K562 (cell line): ENCODE measurements around the gene MICAL2. TPM values are rescaled to one million over a fixed set of nuclear protein-coding genes. Genes with fewer than 3 reads are reported as not detected.

Source experiments
- ARID2 ChIP-seq: fragments of 450-650 bp; IDR thresholded peaks from 2 replicates; pipeline ENCODE4 v1.6.1; 2017; ENCODE audit warnings: antibody characterized with exemption, mild to moderate bottlenecking
- ASH1L ChIP-seq: fragments of 450-650 bp; IDR thresholded peaks from 2 replicates; pipeline ENCODE4 v1.6.1; 2018; ENCODE audit warnings: borderline replicate concordance, mild to moderate bottlenecking, low read depth; ENCODE audit not compliant: partially characterized antibody
- BMI1 ChIP-seq: fragments of 150-350 bp; IDR thresholded peaks from 2 replicates; pipeline ENCODE4 v1.6.1; 2014; ENCODE audit warnings: low read length
- BRF1 ChIP-seq: IDR thresholded peaks from 3 replicates; pipeline ENCODE4 v1.6.1; 2011; ENCODE audit warnings: borderline replicate concordance, mild to moderate bottlenecking; ENCODE audit not compliant: insufficient read length; ENCODE audit errors: extremely low read depth
- CBFA2T3 ChIP-seq: fragments of 450-650 bp; IDR thresholded peaks from 2 replicates; pipeline ENCODE4 v1.6.1; 2017
- CREB1 ChIP-seq, 2 experiments: sonication (generic) in 1 of 2; formaldehyde crosslinking in 1 of 2; IDR thresholded peaks; 2 replicates each; pipeline versions ENCODE4 v1.6.1 to v1.8.0; 2012 to 2022; ENCODE audit warnings: inconsistent platforms in 1 of 2, mild to moderate bottlenecking in 1 of 2, missing genetic modification reagents in 1 of 2, moderate library complexity in 1 of 2
- DPF2 ChIP-seq: fragments of 450-650 bp; IDR thresholded peaks from 2 replicates; pipeline ENCODE4 v1.6.1; 2016
- EHMT2 ChIP-seq: fragments of 450-650 bp; IDR thresholded peaks from 2 replicates; pipeline ENCODE4 v1.6.1; 2018; ENCODE audit warnings: antibody characterized with exemption
- FIP1L1 ChIP-seq: fragments of 200-400 bp; formaldehyde crosslinking; IDR thresholded peaks from 2 replicates; pipeline ENCODE4 v1.6.1; 2018; ENCODE audit warnings: mild to moderate bottlenecking, low read depth, low read length; ENCODE audit not compliant: poor library complexity, severe bottlenecking
- FOXM1 ChIP-seq, 2 experiments: fragments of 450-650 bp in 1 of 2; sonication (generic) in 1 of 2; formaldehyde crosslinking in 1 of 2; IDR thresholded peaks; 2 replicates each; pipeline versions ENCODE4 v1.6.1 to v1.9.0; 2017 to 2022; ENCODE audit warnings: low read depth in 2 of 2, mild to moderate bottlenecking in 2 of 2, missing genetic modification reagents in 1 of 2, moderate library complexity in 1 of 2
- L3MBTL2 ChIP-seq: fragments of 450-650 bp; IDR thresholded peaks from 2 replicates; pipeline ENCODE4 v1.6.1; 2016; ENCODE audit warnings: mild to moderate bottlenecking, moderate library complexity
- NCOR1 ChIP-seq: fragments of 450-650 bp; IDR thresholded peaks from 2 replicates; pipeline ENCODE4 v1.6.1; 2016; ENCODE audit warnings: mild to moderate bottlenecking, moderate library complexity
- NELFE ChIP-seq: IDR thresholded peaks from 2 replicates; pipeline ENCODE4 v1.6.1; 2011; ENCODE audit warnings: mild to moderate bottlenecking; ENCODE audit not compliant: insufficient read depth, insufficient read length
- POLR2G ChIP-seq: fragments of 200-400 bp; formaldehyde crosslinking; IDR thresholded peaks from 2 replicates; pipeline ENCODE4 v1.6.1; 2017; ENCODE audit warnings: low read depth, mild to moderate bottlenecking, antibody characterized with exemption, low read length, moderate library complexity
- POLR3G ChIP-seq: IDR thresholded peaks from 2 replicates; pipeline ENCODE4 v1.6.1; 2011; ENCODE audit not compliant: insufficient read length, insufficient replicate concordance; ENCODE audit errors: extremely low read depth
- RBBP5 ChIP-seq: fragments of 200-600 bp; sonication (generic); IDR thresholded peaks from 2 replicates; pipeline ENCODE4 v1.6.1; 2012; ENCODE audit warnings: borderline replicate concordance, mild to moderate bottlenecking, low read length, control low read depth, inconsistent platforms; ENCODE audit not compliant: insufficient read depth, poor library complexity, severe bottlenecking
- RCOR1 ChIP-seq, 2 experiments: IDR thresholded peaks; 2 replicates each; pipeline ENCODE4 v1.6.1; 2012; ENCODE audit warnings: low read depth in 2 of 2, low read length in 2 of 2, borderline replicate concordance in 1 of 2, improper control_type of control experiment in 1 of 2
- RFX5 ChIP-seq: IDR thresholded peaks from 2 replicates; pipeline ENCODE4 v1.6.1; 2011; ENCODE audit warnings: low read depth, mild to moderate bottlenecking, improper control_type of control experiment, low read length
- TSC22D4 ChIP-seq: fragments of 450-650 bp; IDR thresholded peaks from 2 replicates; pipeline ENCODE4 v1.6.1; 2016; ENCODE audit warnings: missing genetic modification characterization, missing biosample characterization, control low read depth
- ZNF12 ChIP-seq: sonication (generic); formaldehyde crosslinking; IDR thresholded peaks from 2 replicates; pipeline ENCODE4 v1.4.0; 2020; ENCODE audit warnings: mild to moderate bottlenecking, missing genetic modification reagents
- ZNF347 ChIP-seq: fragments of 450-650 bp; formaldehyde crosslinking; IDR thresholded peaks from 2 replicates; pipeline ENCODE4 v1.4.0; 2020; ENCODE audit warnings: low read depth, mild to moderate bottlenecking, moderate library complexity
- ZNF75A ChIP-seq: fragments of 450-650 bp; formaldehyde crosslinking; IDR thresholded peaks from 2 replicates; pipeline ENCODE4 v1.4.0; 2020; ENCODE audit warnings: mild to moderate bottlenecking
- polyA plus RNA-seq, 8 experiments: library from polyadenylated mRNA; depleted of rRNA in 4 of 8; stranded (reverse) in 5 of 8; unstranded in 3 of 8; fragments of >200 nt; fragmentation: Nextera tagmentation in 2 of 8; fragmentation: Illumina TruSeq in 1 of 8; extraction: Ambion mirVana in 2 of 8; extraction: Trizol in 1 of 8; gene quantifications; 2 replicates each; pipeline versions ENCODE4 v1.2.1 to v1.2.3, GENCODE V29; 2011 to 2014; ENCODE audit warnings: inconsistent platforms in 1 of 8, missing spikeins in 1 of 8
- total RNA-seq, 7 experiments: library from RNA; depleted of rRNA in 6 of 7; stranded (reverse); fragments of >200 nt in 6 of 7; fragmentation: Illumina TruSeq in 2 of 7; extraction: Trizol in 2 of 7; gene quantifications; 2 replicates each; pipeline versions ENCODE4 v1.2.1 to v1.2.3, GENCODE V29; 2011 to 2021; ENCODE audit warnings: low replicate concordance in 1 of 7
- TF ChIP-seq, protein P1 (sequence below): fragments of 450-650 bp; IDR thresholded peaks from 2 replicates; pipeline ENCODE4 v1.6.1; 2016; ENCODE audit warnings: low read depth, mild to moderate bottlenecking, moderate library complexity
- TF ChIP-seq, protein P2 (sequence below): IDR thresholded peaks from 2 replicates; pipeline ENCODE4 v1.6.1; 2012; ENCODE audit warnings: low read depth, low read length, improper control_type of control experiment, borderline replicate concordance
- TF ChIP-seq, protein P3 (sequence below): sonication (generic); formaldehyde crosslinking; IDR thresholded peaks from 2 replicates; pipeline ENCODE4 v1.8.1; 2023; ENCODE audit warnings: mild to moderate bottlenecking, missing genetic modification reagents

MICAL2 gene
- total and polyA plus RNA-seq, 9 of the 15 experiments (the other 6 are each of a cell fraction or from before 2014, with no cell fraction given), result 4.7 to 64.2 (median 33.6) TPM

DNA sequence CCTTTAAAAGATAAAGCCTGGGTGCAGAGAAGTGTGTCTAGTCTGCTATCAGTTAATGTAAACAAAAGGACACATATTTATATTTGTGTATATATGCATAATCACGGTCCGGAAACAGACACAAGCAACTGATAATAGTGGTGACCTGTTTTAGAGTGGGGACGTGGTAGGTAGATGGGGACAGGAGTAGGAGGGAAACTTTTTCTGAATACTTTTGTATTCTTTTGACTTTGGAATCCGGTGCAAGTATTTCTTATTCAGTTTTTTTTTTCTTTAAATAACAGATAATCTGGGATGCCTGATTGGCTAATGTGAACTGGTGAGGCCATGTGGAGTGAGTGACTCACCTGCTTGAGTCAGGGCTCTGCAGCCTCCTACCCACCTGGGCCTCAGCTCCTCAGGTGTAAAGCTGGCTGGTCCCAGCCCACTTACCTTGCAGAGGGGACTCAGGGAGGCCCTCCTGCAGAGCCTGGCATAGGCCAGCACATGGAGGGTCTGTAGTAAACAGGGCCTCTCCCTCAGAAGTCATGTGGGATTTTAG lies 15.3 kb downstream of the MICAL2 start (continued):
- TF ChIP-seq ZNF75A (CRISPR knock-in tag) (no peak), DPF2 (peak; percentile 86), CREB1 (IDR thresholded peaks at IDR 0.05) (no peak), CREB1 (CRISPR knock-in tag; IDR thresholded peaks at IDR 0.05) (no peak), CBFA2T3 (peak; percentile 90), BRF1 (no peak), RCOR1 (IDR thresholded peaks at IDR 0.05; ENCODE audit: borderline replicate concordance in 1 of 2, low read depth in 2 of 2, low read length in 2 of 2) (peak in 1 of 2 experiments; percentile 82; a peak in 2 of 4 replicates), TSC22D4 (tag) (no peak), ZNF12 (CRISPR knock-in tag) (no peak), RFX5 (no peak), RBBP5 (no peak), FIP1L1 (no peak), NELFE (no peak), BMI1 (no peak), POLR3G (no peak), L3MBTL2 (no peak), POLR2G (no peak), ZNF347 (CRISPR knock-in tag) (no peak), ASH1L (no peak), FOXM1 (IDR thresholded peaks at IDR 0.05; ENCODE audit: low read depth) (peak; percentile 77), FOXM1 (CRISPR knock-in tag; IDR thresholded peaks at IDR 0.05; ENCODE audit: low read depth) (no peak), ARID2 (no peak), EHMT2 (no peak), NCOR1 (peak; percentile 89)
- TF ChIP-seq, protein P1, sequence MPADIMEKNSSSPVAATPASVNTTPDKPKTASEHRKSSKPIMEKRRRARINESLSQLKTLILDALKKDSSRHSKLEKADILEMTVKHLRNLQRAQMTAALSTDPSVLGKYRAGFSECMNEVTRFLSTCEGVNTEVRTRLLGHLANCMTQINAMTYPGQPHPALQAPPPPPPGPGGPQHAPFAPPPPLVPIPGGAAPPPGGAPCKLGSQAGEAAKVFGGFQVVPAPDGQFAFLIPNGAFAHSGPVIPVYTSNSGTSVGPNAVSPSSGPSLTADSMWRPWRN, result peak; percentile 86
- TF ChIP-seq, protein P2, sequence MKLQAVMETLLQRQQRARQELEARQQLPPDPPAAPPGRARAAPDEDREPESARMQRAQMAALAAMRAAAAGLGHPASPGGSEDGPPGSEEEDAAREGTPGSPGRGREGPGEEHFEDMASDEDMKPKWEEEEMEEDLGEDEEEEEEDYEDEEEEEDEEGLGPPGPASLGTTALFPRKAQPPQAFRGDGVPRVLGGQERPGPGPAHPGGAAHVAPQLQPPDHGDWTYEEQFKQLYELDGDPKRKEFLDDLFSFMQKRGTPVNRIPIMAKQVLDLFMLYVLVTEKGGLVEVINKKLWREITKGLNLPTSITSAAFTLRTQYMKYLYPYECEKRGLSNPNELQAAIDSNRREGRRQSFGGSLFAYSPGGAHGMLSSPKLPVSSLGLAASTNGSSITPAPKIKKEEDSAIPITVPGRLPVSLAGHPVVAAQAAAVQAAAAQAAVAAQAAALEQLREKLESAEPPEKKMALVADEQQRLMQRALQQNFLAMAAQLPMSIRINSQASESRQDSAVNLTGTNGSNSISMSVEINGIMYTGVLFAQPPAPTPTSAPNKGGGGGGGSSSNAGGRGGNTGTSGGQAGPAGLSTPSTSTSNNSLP, result no peak
- TF ChIP-seq, protein P3, sequence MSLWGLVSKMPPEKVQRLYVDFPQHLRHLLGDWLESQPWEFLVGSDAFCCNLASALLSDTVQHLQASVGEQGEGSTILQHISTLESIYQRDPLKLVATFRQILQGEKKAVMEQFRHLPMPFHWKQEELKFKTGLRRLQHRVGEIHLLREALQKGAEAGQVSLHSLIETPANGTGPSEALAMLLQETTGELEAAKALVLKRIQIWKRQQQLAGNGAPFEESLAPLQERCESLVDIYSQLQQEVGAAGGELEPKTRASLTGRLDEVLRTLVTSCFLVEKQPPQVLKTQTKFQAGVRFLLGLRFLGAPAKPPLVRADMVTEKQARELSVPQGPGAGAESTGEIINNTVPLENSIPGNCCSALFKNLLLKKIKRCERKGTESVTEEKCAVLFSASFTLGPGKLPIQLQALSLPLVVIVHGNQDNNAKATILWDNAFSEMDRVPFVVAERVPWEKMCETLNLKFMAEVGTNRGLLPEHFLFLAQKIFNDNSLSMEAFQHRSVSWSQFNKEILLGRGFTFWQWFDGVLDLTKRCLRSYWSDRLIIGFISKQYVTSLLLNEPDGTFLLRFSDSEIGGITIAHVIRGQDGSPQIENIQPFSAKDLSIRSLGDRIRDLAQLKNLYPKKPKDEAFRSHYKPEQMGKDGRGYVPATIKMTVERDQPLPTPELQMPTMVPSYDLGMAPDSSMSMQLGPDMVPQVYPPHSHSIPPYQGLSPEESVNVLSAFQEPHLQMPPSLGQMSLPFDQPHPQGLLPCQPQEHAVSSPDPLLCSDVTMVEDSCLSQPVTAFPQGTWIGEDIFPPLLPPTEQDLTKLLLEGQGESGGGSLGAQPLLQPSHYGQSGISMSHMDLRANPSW, result no peak
